ENCODE data around the gene NRCAM. TPM values are rescaled to one million over a fixed set of nuclear protein-coding genes. Genes with fewer than 3 reads are reported as not detected.

NRCAM gene
- total RNA-seq, 2 experiments from 2014 or later = 3.4 to 7.0 TPM

DNA sequence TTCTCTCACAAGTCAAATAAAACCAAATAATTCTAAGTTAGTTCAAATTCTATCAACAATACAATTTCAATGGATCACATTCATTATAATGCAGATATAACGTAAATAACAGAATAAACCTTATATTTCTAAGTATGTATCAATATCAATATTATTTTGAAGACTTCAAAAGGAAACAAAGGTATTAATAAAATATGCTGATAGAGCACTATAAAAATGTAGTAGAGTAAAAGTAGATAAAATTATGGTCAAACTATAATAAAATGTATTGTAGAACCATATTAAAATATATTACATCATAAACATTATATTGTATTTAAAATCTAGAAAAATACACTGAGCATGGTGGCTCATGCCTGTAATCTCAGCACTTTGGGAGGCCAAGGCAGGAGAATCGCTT lies 23.5 kb upstream of the NRCAM start:
- no peak overlapping the region for H3K27ac ChIP-seq (ENCODE audit: low read depth in 1 of 2, low read length in 2 of 2)
- peaks cover 78% of the 10 kb centered on the region for H3K36me3 Mint-ChIP-seq (ENCODE audit: low read depth)
- peaks cover 24% of the 10 kb centered on the region for H3K36me3 ChIP-seq (ENCODE audit: insufficient read depth, low read length)
- POLR2A ChIA-PET = no interaction called here
- no peaks in the 10 kb centered on the region for H3K9me3 Mint-ChIP-seq
- H3K27me3 Mint-ChIP-seq = no peaks in the 10 kb centered on the region
- no peak for ATAC-seq (ENCODE audit: poor library complexity)
- H3K4me3 ChIP-seq (ENCODE audit: low read length) = no peak overlapping the region
- no peak overlapping the region for H3K4me3 Mint-ChIP-seq
- intact Hi-C loops (cut with DNase I, micrococcal nuclease) = no loop called here
- H3K4me1 Mint-ChIP-seq (ENCODE audit: low read depth) = no peaks in the 10 kb centered on the region
- CTCF ChIA-PET = no interaction called here
- no peaks in the 10 kb centered on the region for H3K9me3 ChIP-seq (ENCODE audit: control insufficient read depth in 1 of 2, insufficient read depth in 1 of 2, low read length in 2 of 2)
- DNase-seq = no peak
- H3K27ac Mint-ChIP-seq = no peak overlapping the region
- no peaks in the 10 kb centered on the region for H3K4me1 ChIP-seq (ENCODE audit: insufficient read depth, low read length)
- H3K27me3 ChIP-seq (ENCODE audit: control insufficient read depth in 1 of 2, insufficient read depth in 2 of 2, low read length in 2 of 2) = no peaks in the 10 kb centered on the region
- no peak for TF ChIP-seq CTCF (IDR thresholded peaks at IDR 0.05)

DNA sequence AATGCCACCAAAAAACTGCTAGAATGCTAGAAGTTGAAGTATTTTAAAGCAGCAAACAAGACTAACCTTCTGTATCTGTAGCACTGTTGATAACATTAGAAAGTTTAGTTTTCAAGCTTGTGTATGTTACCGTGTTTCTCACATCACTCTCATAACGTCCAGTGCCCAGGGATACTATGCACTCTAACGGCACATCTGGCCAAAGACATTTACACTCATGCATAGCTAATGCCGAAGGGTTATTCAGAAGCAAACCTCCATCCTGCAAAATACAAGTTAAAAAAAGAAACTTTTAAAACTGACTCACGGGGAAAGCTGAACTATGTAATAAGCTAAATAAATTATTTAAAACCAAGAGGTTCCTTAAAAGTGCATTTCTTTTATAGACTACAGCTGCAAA lies 22.9 kb upstream of the NRCAM start:
- H3K4me3 ChIP-seq (ENCODE audit: low read length) = no peak overlapping the region
- ATAC-seq (ENCODE audit: poor library complexity) (no peak), DNase-seq (no peak)
- H3K27ac ChIP-seq (ENCODE audit: low read depth in 1 of 2, low read length in 2 of 2) = no peak overlapping the region
- POLR2A ChIA-PET = no interaction called here
- Mint-ChIP-seq H3K27me3 (no peaks in the 10 kb centered on the region), H3K4me3 (no peak overlapping the region), H3K9me3 (no peaks in the 10 kb centered on the region), H3K4me1 (ENCODE audit: low read depth) (no peaks in the 10 kb centered on the region), H3K36me3 (ENCODE audit: low read depth) (peaks cover 79% of the 10 kb centered on the region), H3K27ac (no peak overlapping the region)
- no peaks in the 10 kb centered on the region for H3K4me1 ChIP-seq (ENCODE audit: insufficient read depth, low read length)
- no peaks in the 10 kb centered on the region for H3K9me3 ChIP-seq (ENCODE audit: control insufficient read depth in 1 of 2, insufficient read depth in 1 of 2, low read length in 2 of 2)
- intact Hi-C loops (cut with DNase I, micrococcal nuclease) = no loop called here
- no peak for TF ChIP-seq CTCF (IDR thresholded peaks at IDR 0.05)
- peaks cover 26% of the 10 kb centered on the region for H3K36me3 ChIP-seq (ENCODE audit: insufficient read depth, low read length)
- H3K27me3 ChIP-seq (ENCODE audit: control insufficient read depth in 1 of 2, insufficient read depth in 2 of 2, low read length in 2 of 2) = no peaks in the 10 kb centered on the region
- CTCF ChIA-PET = no interaction called here

DNA sequence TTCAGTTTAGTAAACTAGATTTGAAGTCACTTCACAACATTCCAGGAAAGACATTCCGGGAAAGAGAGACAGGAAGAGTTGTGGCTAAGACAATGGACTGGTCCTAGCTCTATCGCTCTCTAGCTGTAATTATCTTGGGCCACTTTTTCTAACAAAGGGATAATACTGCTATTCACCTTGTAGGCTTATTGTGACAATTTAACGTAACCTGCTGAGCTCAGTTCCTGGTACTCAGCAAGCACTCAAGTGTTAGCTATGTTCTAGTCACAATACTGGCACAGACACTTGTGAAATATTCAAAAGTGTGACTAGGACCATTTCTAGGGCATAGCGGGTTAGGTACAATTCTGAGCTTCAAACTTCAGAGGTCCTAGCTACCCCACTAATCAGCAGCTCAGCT lies 12.0 kb upstream of the NRCAM start:
- intact Hi-C loops (cut with DNase I, micrococcal nuclease) = no loop called here
- peaks cover 46% of the 10 kb centered on the region for H3K4me1 Mint-ChIP-seq (ENCODE audit: low read depth)
- ATAC-seq (ENCODE audit: poor library complexity) = no peak
- Histone ChIP-seq H3K9me3 (ENCODE audit: control insufficient read depth in 1 of 2, insufficient read depth in 1 of 2, low read length in 2 of 2) (no peaks in the 10 kb centered on the region), H3K27me3 (ENCODE audit: control insufficient read depth in 1 of 2, insufficient read depth in 2 of 2, low read length in 2 of 2) (no peaks in the 10 kb centered on the region), H3K36me3 (ENCODE audit: insufficient read depth, low read length) (no peaks in the 10 kb centered on the region), H3K27ac (ENCODE audit: low read depth in 1 of 2, low read length in 2 of 2) (no peak overlapping the region), H3K4me3 (ENCODE audit: low read length) (no peak overlapping the region), H3K4me1 (ENCODE audit: insufficient read depth, low read length) (no peaks in the 10 kb centered on the region)
- no peak overlapping the region for H3K27ac Mint-ChIP-seq
- no peak for DNase-seq
- POLR2A ChIA-PET = interaction anchor here (0.6 kb wide), 1 partner anchor 10 kb away, joined by 3 read pairs; no protein-coding TSS in a partner anchor
- peaks cover 13% of the 10 kb centered on the region for H3K36me3 Mint-ChIP-seq (ENCODE audit: low read depth)
- CTCF ChIA-PET = no interaction called here
- H3K27me3 Mint-ChIP-seq = no peaks in the 10 kb centered on the region
- no peak for TF ChIP-seq CTCF (IDR thresholded peaks at IDR 0.05)
- no peaks in the 10 kb centered on the region for H3K9me3 Mint-ChIP-seq
- no peak overlapping the region for H3K4me3 Mint-ChIP-seq
